ENCODE results near the gene NEBL. TPM values are rescaled to one million over a fixed set of nuclear protein-coding genes. Genes with fewer than 3 reads are reported as not detected.

The NEBL gene
- total RNA-seq, 1 experiment from 2014 or later = under 0.01 TPM

- DNase-seq (ENCODE audit: low read depth) = no peak
Observed at GRCh38 chr10:20778008-20778757, 118.9 kb downstream of the NEBL start.

GRCh38 chr10:20776384-20777118 is 120.6 kb downstream of the NEBL start:
- DNase-seq (ENCODE audit: low read depth) = no peak

GRCh38 chr10:20771051-20771450 is 126.1 kb downstream of the NEBL start:
- DNase-seq (ENCODE audit: low read depth) = no peak

GRCh38 chr10:20769481-20769880 is 127.6 kb downstream of the NEBL start:
- no peak for DNase-seq (ENCODE audit: low read depth)

GRCh38 chr10:20768843-20769242 is 128.3 kb downstream of the NEBL start:
- no peak for DNase-seq (ENCODE audit: low read depth)

- no peak for DNase-seq (ENCODE audit: low read depth)
Observed at GRCh38 chr10:20767028-20767427, 130.1 kb downstream of the NEBL start.

- DNase-seq (ENCODE audit: low read depth) = no peak
Observed at GRCh38 chr10:20765066-20765465, 132.0 kb downstream of the NEBL start.

GRCh38 chr10:20760460-20760859 is 136.7 kb downstream of the NEBL start:
- no peak for DNase-seq (ENCODE audit: low read depth)

- DNase-seq (ENCODE audit: low read depth) = no peak
Observed at GRCh38 chr10:20748551-20748950, 148.6 kb downstream of the NEBL start.

GRCh38 chr10:20747782-20748181 is 149.3 kb downstream of the NEBL start:
- no peak for DNase-seq (ENCODE audit: low read depth)

GRCh38 chr10:20746856-20747255 is 150.3 kb downstream of the NEBL start:
- DNase-seq (ENCODE audit: low read depth) = no peak

- no peak for DNase-seq (ENCODE audit: low read depth)
Observed at GRCh38 chr10:20745556-20746375, 151.3 kb downstream of the NEBL start.

- no peak for DNase-seq (ENCODE audit: low read depth)
Observed at GRCh38 chr10:20744821-20745220, 152.3 kb downstream of the NEBL start.

- DNase-seq (ENCODE audit: low read depth) = no peak
Observed at GRCh38 chr10:20743942-20744341, 153.2 kb downstream of the NEBL start.

- DNase-seq (ENCODE audit: low read depth) = no peak
Observed at GRCh38 chr10:20742737-20743541, 154.2 kb downstream of the NEBL start.

GRCh38 chr10:20740120-20740519 is 157.0 kb downstream of the NEBL start:
- no peak for DNase-seq (ENCODE audit: low read depth)

- DNase-seq (ENCODE audit: low read depth) = no peak
Observed at GRCh38 chr10:20737107-20737506, 160.0 kb downstream of the NEBL start.
